Kidney epithelial cell (primary cell): ENCODE data around the gene IL7R. TPM values are rescaled to one million over a fixed set of nuclear protein-coding genes. Genes with fewer than 3 reads are reported as not detected.

Experiments
- DNase-seq: peaks from one replicate; pipeline ENCODE4 v3.0.0-alpha.2; 2010; ENCODE audit warnings: low read depth
- H3K27me3 ChIP-seq: 2 replicates; pipeline ENCODE4 v1.6.0; 2011; ENCODE audit warnings: low read length; ENCODE audit not compliant: control insufficient read depth, insufficient read depth
- H3K36me3 ChIP-seq: 2 replicates; pipeline ENCODE4 v1.5.1; 2011; ENCODE audit warnings: low read length; ENCODE audit not compliant: control insufficient read depth, insufficient read depth
- H3K4me3 ChIP-seq: 2 replicates; pipeline ENCODE4 v1.5.1; 2011; ENCODE audit warnings: low read depth, mild to moderate bottlenecking, control low read depth, low read length
- CTCF ChIP-seq: IDR thresholded peaks from 2 replicates; pipeline ENCODE4 v1.5.1; 2011; ENCODE audit warnings: mild to moderate bottlenecking, moderate library complexity, low read length, control low read depth, inconsistent platforms; ENCODE audit not compliant: insufficient read depth, poor library complexity, severe bottlenecking
- total RNA-seq: library from RNA; depleted of rRNA; stranded (reverse); fragments of >200 nt; gene quantifications from 2 replicates; pipeline ENCODE4 v1.2.3, GENCODE V29; 2015

Gene IL7R
- total RNA-seq, 1 donor from 2014 or later = 1.6 TPM

- DNase-seq = no peak
- H3K27me3 ChIP-seq = no peaks in the 10 kb centered on the region
- TF ChIP-seq CTCF = no peak
- no peak overlapping the region for H3K4me3 ChIP-seq
- no peaks in the 10 kb centered on the region for H3K36me3 ChIP-seq
Measured at GRCh38 chr5:35870605-35871004, 13.9 kb downstream of the IL7R start.

GRCh38 chr5:35876454-35876853 lies 19.8 kb downstream of the IL7R start:
- Histone ChIP-seq H3K27me3 (no peaks in the 10 kb centered on the region), H3K4me3 (no peak overlapping the region), H3K36me3 (no peaks in the 10 kb centered on the region)
- no peak for DNase-seq
- no peak for TF ChIP-seq CTCF

GRCh38 chr5:35876922-35877321 lies 20.2 kb downstream of the IL7R start:
- no peaks in the 10 kb centered on the region for H3K27me3 ChIP-seq
- no peaks in the 10 kb centered on the region for H3K36me3 ChIP-seq
- H3K4me3 ChIP-seq = no peak overlapping the region
- TF ChIP-seq CTCF = no peak
- peak; percentile 39 for DNase-seq

GRCh38 chr5:35877655-35878054 lies 21.0 kb downstream of the IL7R start:
- no peak for DNase-seq
- Histone ChIP-seq H3K27me3 (no peaks in the 10 kb centered on the region), H3K36me3 (no peaks in the 10 kb centered on the region), H3K4me3 (no peak overlapping the region)
- TF ChIP-seq CTCF = no peak

- no peak for DNase-seq
- no peak for TF ChIP-seq CTCF
- no peaks in the 10 kb centered on the region for H3K36me3 ChIP-seq
- no peak overlapping the region for H3K4me3 ChIP-seq
- no peaks in the 10 kb centered on the region for H3K27me3 ChIP-seq
Measured at GRCh38 chr5:35878079-35878478, 21.4 kb downstream of the IL7R start.

GRCh38 chr5:35879096-35879495 lies 22.4 kb downstream of the IL7R start:
- DNase-seq = no peak
- no peak for TF ChIP-seq CTCF
- H3K4me3 ChIP-seq = no peak overlapping the region
- no peaks in the 10 kb centered on the region for H3K36me3 ChIP-seq
- no peaks in the 10 kb centered on the region for H3K27me3 ChIP-seq
